ENCODE measurements around the gene RHBG. TPM values are rescaled to one million over a fixed set of nuclear protein-coding genes. Genes with fewer than 3 reads are reported as not detected.

The RHBG gene
- total RNA-seq, 1 donor from 2014 or later: not detected

DNA sequence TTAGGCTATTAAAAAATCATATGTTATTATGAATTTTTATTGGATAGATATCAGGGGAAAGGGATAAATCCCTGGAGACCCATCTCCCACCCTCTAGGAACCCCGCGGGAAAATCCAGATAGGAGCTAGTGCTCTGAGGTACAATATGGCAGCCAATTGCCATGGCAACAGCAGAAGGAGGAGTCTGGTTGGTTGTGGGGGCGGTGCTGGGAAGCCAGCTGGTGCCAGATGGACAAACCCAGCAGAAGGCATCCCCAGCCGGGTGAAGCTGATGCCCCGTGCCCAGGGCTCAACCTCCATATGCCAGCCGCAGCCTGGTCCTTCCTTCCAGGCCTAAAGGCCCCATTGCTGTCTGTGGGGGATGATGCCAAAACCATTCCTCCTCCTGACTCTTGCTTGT, 38.3 kb downstream of the RHBG start:
- H3K27ac Mint-ChIP-seq: no peak overlapping the region

DNA sequence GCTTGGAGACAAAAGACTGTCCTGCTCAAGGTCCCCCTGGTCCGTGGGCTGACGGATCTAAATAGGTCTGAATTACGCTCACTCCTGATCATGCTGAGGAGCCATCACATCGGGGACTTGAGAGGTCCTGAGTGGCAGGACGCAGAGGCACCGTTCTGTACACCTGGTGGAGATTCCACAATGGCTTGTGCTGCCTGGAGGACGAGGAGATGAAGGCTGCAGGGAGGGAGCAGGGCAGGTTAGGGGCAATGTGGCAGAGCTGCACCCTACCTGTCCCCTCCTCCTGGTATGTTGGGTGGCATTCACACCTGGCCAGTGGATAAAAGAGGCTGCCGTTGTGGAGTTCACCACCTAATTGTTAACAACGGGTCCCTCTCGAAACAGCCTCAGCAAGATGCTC, 38.7 kb downstream of the RHBG start:
- no peaks in the 10 kb centered on the region for H3K4me1 Mint-ChIP-seq (ENCODE audit: low read depth)
- no peaks in the 10 kb centered on the region for H3K36me3 Mint-ChIP-seq (ENCODE audit: low read depth)
- no peak overlapping the region for H3K4me3 Mint-ChIP-seq
- H3K27ac Mint-ChIP-seq: no peak overlapping the region
- intact Hi-C loops (cut with micrococcal nuclease): no loop called here
- no peak for DNase-seq (ENCODE audit: low spot score)
- H3K27me3 Mint-ChIP-seq (ENCODE audit: insufficient read depth): peaks cover 50% of the 10 kb centered on the region
- H3K9me3 Mint-ChIP-seq: no peaks in the 10 kb centered on the region

More for the DNA sequence above, 38.3 kb downstream of the RHBG start:
- no peaks in the 10 kb centered on the region for H3K4me1 Mint-ChIP-seq (ENCODE audit: low read depth)
- peaks cover 51% of the 10 kb centered on the region for H3K27me3 Mint-ChIP-seq (ENCODE audit: insufficient read depth)
- DNase-seq (ENCODE audit: low spot score): no peak
- H3K4me3 Mint-ChIP-seq: no peak overlapping the region
- no peaks in the 10 kb centered on the region for H3K36me3 Mint-ChIP-seq (ENCODE audit: low read depth)
- no peaks in the 10 kb centered on the region for H3K9me3 Mint-ChIP-seq
- intact Hi-C loops (cut with micrococcal nuclease): no loop called here

DNA sequence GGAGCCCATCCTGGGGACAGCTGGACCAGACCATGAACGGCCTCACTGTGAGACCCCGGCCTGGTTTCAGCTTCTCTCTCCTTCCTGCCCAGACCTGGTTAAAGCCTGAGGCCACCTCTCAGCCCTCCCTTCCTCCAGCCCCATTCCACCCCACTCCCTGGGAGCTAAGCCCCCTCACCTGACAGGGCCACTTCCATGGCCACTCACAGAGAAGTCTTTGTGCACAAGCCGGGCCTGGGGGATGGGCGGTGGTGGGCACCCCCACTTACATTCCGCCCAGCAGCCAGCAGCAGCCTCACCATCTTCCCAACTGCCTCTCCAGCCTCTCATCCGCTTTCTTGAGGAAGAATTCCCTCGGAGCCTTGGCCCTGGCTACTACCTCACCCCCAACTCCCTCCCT, 40.4 kb downstream of the RHBG start:
- H3K27ac Mint-ChIP-seq: no peak overlapping the region
- no peaks in the 10 kb centered on the region for H3K9me3 Mint-ChIP-seq
- H3K4me3 Mint-ChIP-seq: no peak overlapping the region
- DNase-seq (ENCODE audit: low spot score): no peak
- peaks cover 48% of the 10 kb centered on the region for H3K27me3 Mint-ChIP-seq (ENCODE audit: insufficient read depth)
- H3K36me3 Mint-ChIP-seq (ENCODE audit: low read depth): no peaks in the 10 kb centered on the region
- no peaks in the 10 kb centered on the region for H3K4me1 Mint-ChIP-seq (ENCODE audit: low read depth)
- intact Hi-C loops (cut with micrococcal nuclease): no loop called here

DNA sequence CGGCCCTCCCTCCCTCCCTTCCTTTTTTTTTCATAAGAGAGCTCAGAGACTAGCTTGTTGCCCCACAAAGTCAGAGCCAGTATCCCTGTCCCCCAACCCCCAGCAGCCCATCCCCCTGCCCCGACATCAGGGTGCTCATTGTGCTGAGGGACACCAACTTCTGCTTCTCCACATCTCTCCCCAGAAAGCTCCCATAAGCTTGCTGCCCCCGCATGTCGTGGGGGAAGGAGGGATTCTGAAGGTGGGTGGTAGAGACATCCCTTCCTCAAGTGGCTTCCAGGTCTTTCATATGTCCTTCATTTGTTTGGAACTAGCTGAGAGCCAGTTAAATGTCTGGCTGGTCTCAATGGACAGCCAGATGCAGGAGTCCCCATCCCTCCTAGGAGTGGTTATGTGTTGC, 41.2 kb downstream of the RHBG start:
- peaks cover 56% of the 10 kb centered on the region for H3K27me3 Mint-ChIP-seq (ENCODE audit: insufficient read depth)
- no peaks in the 10 kb centered on the region for H3K4me1 Mint-ChIP-seq (ENCODE audit: low read depth)

DNA sequence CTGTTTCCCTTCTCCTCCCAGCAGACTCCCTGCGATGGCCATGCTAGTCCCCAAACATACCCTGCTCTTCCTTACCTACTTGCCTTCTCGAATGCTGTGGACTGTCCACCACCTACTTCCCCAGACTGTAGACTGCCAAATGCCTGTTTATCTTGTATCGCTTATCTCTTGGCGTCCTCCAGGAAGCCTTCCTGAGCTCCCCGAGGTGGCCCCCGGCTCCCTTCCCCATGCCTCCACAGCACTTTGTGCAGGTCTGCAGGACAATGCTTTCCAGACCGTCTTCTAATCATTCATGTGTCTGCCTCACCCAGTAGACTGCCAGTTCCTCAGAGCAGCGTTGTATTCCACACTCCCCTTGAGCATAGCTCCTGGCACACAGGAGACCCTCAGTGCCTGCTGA, 41.7 kb downstream of the RHBG start:
- H3K27ac Mint-ChIP-seq: no peak overlapping the region
- H3K27me3 Mint-ChIP-seq (ENCODE audit: insufficient read depth): peaks cover 60% of the 10 kb centered on the region
- no peaks in the 10 kb centered on the region for H3K4me1 Mint-ChIP-seq (ENCODE audit: low read depth)
- H3K9me3 Mint-ChIP-seq: no peaks in the 10 kb centered on the region
- no peak overlapping the region for H3K4me3 Mint-ChIP-seq
- H3K36me3 Mint-ChIP-seq (ENCODE audit: low read depth): no peaks in the 10 kb centered on the region
- intact Hi-C loops (cut with micrococcal nuclease): no loop called here
- DNase-seq (ENCODE audit: low spot score): no peak

More for the DNA sequence above, 41.2 kb downstream of the RHBG start:
- no peak for DNase-seq (ENCODE audit: low spot score)
- Mint-ChIP-seq H3K4me3 (no peak overlapping the region), H3K36me3 (ENCODE audit: low read depth) (no peaks in the 10 kb centered on the region), H3K9me3 (no peaks in the 10 kb centered on the region), H3K27ac (no peak overlapping the region)
- intact Hi-C loops (cut with micrococcal nuclease): no loop called here

DNA sequence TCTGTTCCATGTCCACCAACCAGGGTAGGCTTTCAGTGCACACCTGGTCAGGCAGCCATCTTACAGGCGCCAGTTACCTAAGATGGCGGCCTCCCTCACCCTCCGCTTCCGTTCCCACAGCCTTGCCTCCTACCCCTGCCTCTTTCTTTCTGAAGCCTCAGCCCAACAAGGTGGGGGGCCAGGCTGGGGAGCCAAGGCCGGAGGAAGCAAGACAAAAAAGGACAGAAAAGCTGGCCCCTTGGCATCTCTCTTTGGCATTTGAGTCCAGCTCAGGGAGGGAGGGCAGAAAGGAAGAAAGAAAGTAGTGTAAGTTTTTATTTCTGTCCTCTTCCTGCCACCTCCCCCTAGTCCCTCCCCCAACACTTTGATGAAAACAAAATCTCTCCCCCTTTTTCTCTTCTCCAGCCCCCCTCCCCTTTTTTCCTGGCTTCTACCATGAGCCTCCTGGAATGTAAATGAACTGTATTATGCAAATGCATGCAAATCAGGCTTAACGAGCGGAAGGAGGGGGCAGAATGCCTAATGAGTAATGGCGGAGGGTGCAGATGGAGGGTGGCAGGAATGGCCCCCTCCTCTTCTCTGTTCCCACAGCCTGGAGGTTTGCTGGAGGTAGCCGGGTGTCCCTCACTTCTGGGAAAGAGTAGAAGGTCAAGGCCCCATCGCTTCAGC, 43.8 kb downstream of the RHBG start:
- H3K36me3 Mint-ChIP-seq (ENCODE audit: low read depth): no peaks in the 10 kb centered on the region
- H3K4me1 Mint-ChIP-seq (ENCODE audit: low read depth): no peaks in the 10 kb centered on the region
- H3K9me3 Mint-ChIP-seq: no peaks in the 10 kb centered on the region
- no peak overlapping the region for H3K27ac Mint-ChIP-seq
- H3K4me3 Mint-ChIP-seq: no peak overlapping the region
- no peak for DNase-seq (ENCODE audit: low spot score)
- intact Hi-C loops (cut with micrococcal nuclease): no loop called here
- H3K27me3 Mint-ChIP-seq (ENCODE audit: insufficient read depth): peaks cover 64% of the 10 kb centered on the region

DNA sequence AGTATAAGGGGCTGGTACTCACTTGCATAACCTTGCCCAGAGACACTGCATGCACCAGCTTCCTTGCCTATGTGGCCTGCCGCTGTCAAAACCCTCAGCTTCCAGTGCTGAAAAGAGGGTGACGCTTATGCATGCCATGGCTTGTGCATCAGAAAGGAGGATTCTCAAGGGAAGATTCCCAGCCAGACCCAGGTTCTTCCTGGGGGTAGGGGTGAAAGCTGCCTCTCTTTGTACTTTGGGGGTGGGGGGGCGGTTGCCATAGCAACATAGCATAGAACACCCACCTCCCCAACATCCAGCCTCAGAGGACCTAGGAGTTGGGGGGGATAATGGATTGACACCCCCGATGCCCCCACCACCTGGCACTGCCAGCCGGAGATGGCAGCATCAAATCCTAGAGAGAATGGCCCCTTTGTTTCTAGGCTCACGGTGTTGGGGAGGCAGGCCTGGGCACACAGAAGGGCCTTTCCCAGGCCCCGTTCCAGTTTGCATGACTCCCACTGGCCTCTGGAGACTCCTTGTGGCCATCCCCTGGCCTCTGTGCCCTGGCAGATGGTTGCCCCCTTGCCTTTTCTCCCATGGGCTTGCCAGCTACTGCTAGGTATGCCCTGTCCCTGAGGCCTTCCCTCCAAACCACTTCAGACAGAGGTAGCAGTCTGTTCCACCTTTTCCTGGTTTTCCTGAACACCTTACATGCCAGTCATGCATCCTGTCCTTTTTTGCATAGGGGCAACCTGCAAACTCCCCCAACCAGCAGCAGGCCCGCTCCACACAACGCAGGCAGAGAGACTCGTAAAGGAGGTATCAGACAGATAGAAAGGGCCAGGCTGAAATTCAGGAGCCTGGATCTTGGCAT, 44.6 kb downstream of the RHBG start:
- no peak for DNase-seq (ENCODE audit: low spot score)
- Mint-ChIP-seq H3K27me3 (ENCODE audit: insufficient read depth) (peaks cover 67% of the 10 kb centered on the region), H3K4me1 (ENCODE audit: low read depth) (no peaks in the 10 kb centered on the region), H3K4me3 (no peak overlapping the region), H3K36me3 (ENCODE audit: low read depth) (no peaks in the 10 kb centered on the region), H3K9me3 (no peaks in the 10 kb centered on the region), H3K27ac (no peak overlapping the region)
- intact Hi-C loops (cut with micrococcal nuclease): no loop called here

DNA sequence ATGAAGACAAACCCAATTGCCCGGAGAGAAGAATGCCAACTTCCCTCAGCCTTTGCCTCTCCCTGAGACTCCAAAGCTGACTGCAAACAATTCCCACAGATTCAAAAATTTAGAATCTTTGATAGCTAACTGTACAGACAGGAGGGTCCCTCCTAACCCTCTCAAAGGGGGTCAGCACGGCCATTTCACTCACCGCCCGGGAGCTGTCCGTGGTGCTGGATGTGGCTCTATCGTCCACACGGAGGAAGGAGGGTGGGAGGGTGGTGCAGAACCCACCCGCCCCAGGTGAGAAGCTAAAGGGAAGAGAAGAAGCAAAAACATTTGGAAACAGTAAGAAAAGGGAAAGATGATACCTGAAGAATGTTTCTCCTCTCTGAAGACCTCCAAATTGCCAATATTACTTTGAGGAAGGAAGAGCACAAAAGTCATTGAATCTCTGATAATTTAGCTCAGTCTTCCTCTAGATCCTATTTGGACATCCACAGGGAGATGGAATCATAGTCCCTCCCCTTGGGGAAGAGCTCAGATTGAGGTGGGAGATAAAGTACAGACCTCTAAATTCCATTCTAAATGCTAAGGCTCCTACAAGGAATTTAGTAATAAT, 45.6 kb downstream of the RHBG start:
- H3K36me3 Mint-ChIP-seq (ENCODE audit: low read depth): no peaks in the 10 kb centered on the region
- no peaks in the 10 kb centered on the region for H3K4me1 Mint-ChIP-seq (ENCODE audit: low read depth)
- H3K27me3 Mint-ChIP-seq (ENCODE audit: insufficient read depth): peaks cover 69% of the 10 kb centered on the region
- intact Hi-C loops (cut with micrococcal nuclease): no loop called here
- no peak overlapping the region for H3K27ac Mint-ChIP-seq
- no peak for DNase-seq (ENCODE audit: low spot score)
- H3K9me3 Mint-ChIP-seq: no peaks in the 10 kb centered on the region
- H3K4me3 Mint-ChIP-seq: no peak overlapping the region

DNA sequence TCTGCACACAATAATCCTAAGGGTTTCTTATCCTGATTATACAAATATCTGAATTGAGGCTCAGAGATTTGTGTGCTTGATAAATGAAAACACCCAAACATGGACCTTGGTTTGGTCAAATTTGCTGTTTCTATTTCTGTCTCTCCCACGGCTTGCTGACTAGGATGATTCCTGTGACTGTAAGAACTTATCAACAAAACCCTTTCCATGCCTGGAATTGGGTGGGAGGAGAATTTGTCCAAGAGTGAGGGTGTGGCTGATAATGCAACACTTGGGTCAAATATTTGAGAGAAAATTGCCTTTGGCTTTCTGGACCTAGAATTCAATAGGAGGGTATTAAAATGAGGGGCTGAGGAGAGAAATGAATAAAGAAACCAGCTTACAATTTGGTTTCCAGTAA, 48.0 kb downstream of the RHBG start:
- Mint-ChIP-seq H3K4me3 (no peak overlapping the region), H3K27ac (no peak overlapping the region), H3K27me3 (ENCODE audit: insufficient read depth) (peaks cover 74% of the 10 kb centered on the region), H3K9me3 (no peaks in the 10 kb centered on the region), H3K4me1 (ENCODE audit: low read depth) (peaks cover 9% of the 10 kb centered on the region), H3K36me3 (ENCODE audit: low read depth) (peaks cover 2% of the 10 kb centered on the region)
- intact Hi-C loops (cut with micrococcal nuclease): no loop called here
- no peak for DNase-seq (ENCODE audit: low spot score)

DNA sequence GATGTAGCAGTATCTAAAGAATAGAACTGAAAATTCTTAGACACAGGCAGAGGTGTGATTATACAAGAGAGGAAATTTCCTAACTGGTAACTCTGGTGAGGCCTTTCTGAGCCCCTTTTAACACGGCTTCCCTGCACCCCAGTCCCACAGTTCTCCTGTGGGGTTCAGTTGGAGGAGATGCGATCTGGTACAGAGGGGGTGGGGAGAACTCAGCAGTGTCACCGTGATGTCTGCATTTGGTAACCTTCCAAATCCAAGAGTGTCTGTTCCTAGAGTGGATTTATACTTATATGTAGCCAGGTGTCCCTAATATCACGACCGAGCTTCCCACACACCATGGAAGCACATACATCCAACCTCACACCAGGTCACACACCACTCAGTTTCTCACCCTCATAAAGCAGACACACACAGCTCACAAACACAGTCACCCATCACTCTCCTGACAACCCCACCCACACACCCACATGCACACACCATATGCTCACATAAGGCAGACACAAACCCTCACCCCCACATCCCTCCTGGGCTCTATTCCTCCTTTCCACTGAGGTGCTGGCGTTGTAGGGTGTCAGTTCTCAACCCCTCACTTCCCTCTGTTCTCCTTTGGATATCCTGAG, 48.5 kb downstream of the RHBG start:
- Mint-ChIP-seq H3K4me3 (no peak overlapping the region), H3K36me3 (ENCODE audit: low read depth) (peaks cover 2% of the 10 kb centered on the region), H3K9me3 (no peaks in the 10 kb centered on the region), H3K27ac (no peak overlapping the region), H3K4me1 (ENCODE audit: low read depth) (peaks cover 11% of the 10 kb centered on the region), H3K27me3 (ENCODE audit: insufficient read depth) (peaks cover 77% of the 10 kb centered on the region)
- intact Hi-C loops (cut with micrococcal nuclease): no loop called here
- no peak for DNase-seq (ENCODE audit: low spot score)

DNA sequence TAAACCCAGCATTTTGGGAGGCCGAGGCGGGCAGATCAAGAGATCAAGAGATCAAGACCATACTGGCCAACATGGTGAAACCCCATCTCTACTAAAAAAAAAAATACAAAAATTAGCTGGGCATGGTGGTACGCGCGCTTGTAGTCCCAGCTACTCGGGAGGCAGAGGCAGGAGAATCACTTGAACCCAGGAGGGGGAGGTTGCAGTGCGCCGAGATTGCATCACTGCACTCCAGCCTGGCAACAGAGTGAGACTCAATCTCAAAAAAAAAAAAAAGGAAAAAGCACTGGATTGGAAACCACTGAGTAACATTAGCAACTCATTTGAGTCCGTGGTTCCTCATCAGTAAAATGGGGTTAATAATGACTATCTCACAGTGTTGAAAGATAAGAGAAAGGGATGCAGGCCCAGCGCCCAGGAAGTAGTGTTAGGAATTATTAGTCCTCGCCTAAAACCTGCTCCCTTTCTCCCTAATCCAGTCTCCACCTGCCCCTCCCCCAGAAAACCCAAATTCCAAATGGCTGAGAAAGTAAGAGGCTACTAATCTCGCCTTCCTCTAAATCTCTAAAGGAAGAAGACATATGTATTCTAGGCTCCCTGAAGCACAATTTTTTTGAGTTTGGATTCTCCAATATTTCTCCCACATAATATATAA, 49.5 kb downstream of the RHBG start:
- intact Hi-C loops (cut with micrococcal nuclease): no loop called here
- Mint-ChIP-seq H3K4me1 (ENCODE audit: low read depth) (peaks cover 11% of the 10 kb centered on the region), H3K27me3 (ENCODE audit: insufficient read depth) (peaks cover 88% of the 10 kb centered on the region), H3K4me3 (no peak overlapping the region), H3K36me3 (ENCODE audit: low read depth) (peaks cover 2% of the 10 kb centered on the region), H3K9me3 (no peaks in the 10 kb centered on the region), H3K27ac (no peak overlapping the region)
- no peak for DNase-seq (ENCODE audit: low spot score)

DNA sequence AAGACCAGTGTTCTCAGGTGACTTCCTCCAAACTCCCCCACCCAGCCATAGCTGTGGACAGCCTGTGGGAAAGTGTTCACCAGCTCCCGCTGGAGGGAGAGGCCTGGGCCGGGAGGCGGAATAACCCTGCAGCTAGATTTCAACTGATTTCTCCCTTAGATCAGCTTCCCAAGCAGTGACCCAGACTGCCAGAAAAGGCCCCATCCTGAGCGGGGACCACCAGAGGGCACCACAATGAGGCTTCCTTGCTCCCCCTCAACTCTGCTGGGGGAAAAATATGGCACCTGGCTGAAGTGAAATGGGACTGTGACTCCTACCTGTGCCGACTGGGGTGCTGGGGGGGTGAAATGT, 50.8 kb downstream of the RHBG start:
- intact Hi-C loops (cut with micrococcal nuclease): no loop called here
- Mint-ChIP-seq H3K9me3 (no peaks in the 10 kb centered on the region), H3K27me3 (ENCODE audit: insufficient read depth) (peaks cover 90% of the 10 kb centered on the region), H3K4me3 (no peak overlapping the region), H3K27ac (no peak overlapping the region), H3K4me1 (ENCODE audit: low read depth) (peaks cover 11% of the 10 kb centered on the region), H3K36me3 (ENCODE audit: low read depth) (peaks cover 2% of the 10 kb centered on the region)
- DNase-seq (ENCODE audit: low spot score): no peak
